Measurements from ENCODE around the gene PLA2G3. TPM values are rescaled to one million over a fixed set of nuclear protein-coding genes. Genes with fewer than 3 reads are reported as not detected.
"Not testable (repeated sequence)": the region's sequence is repeated elsewhere in the genome, so short reads cannot be mapped to it uniquely, and the experiment has no call there.

Gene PLA2G3
- total RNA-seq, 2 donors from 2014 or later, result not detected

DNA sequence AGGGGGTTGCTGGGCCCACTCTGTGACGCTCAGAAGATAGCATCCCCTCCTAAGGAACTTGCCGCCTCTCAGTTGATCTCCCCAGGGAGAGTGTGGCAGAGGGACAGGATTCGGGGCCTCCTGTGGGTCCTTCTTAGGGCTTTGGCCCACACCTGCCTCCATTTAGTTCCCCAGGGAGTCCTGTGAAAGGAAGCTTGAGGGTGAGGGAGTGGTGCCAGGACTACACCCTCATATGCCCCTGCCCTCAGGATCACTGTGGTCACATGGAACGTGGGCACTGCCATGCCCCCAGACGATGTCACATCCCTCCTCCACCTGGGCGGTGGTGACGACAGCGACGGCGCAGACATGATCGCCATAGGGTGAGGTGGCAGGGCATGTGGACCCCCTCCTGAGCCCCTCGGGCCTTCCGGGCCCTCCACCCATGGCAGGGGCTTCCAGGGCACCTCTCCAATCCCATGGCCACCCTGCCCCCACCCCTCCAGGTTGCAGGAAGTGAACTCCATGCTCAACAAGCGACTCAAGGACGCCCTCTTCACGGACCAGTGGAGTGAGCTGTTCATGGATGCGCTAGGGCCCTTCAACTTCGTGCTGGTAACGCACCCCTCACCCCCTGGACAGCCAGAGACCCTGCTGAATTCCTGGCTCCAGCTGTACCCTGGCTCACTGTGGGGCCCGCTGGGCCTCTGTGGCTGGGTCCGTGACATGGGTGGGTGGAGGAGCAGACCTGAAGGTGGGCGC lies 14.0 kb downstream of the PLA2G3 start:
- no peak for DNase-seq (ENCODE audit: low spot score)
- intact Hi-C loops (cut with DNase I), result loop anchor here in 1 of 2 donors (10.0 kb wide), 1 partner anchor 361 kb away; no protein-coding TSS in a partner anchor

DNA sequence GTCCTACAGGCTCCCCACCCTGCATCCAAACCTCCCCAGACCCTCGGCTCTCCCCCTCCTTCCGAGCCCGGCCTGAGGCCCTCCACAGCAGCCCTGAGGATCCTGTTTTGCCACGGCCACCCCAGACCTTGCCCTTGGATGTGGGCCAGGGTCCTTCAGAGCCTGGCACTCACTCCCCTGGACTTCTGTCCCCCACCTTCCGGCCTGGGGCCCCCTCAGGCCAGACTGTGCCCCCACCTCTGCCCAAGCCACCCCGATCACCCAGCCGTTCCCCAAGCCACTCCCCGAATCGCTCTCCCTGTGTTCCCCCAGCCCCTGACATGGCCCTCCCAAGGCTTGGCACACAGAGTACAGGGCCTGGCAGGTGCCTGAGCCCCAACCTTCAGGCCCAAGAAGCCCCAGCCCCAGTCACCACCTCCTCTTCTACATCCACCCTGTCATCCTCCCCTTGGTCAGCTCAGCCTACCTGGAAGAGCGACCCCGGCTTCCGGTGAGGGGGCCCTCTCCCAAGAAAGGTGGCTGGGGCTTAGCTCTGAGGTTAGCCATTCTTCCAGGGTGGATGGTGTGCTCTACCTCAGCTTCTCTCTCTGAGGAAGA lies 14.7 kb downstream of the PLA2G3 start:
- no peak for DNase-seq (ENCODE audit: low spot score)
- intact Hi-C loops (cut with DNase I), result loop anchor here in 1 of 2 donors (10.0 kb wide), 1 partner anchor 361 kb away; no protein-coding TSS in a partner anchor

DNA sequence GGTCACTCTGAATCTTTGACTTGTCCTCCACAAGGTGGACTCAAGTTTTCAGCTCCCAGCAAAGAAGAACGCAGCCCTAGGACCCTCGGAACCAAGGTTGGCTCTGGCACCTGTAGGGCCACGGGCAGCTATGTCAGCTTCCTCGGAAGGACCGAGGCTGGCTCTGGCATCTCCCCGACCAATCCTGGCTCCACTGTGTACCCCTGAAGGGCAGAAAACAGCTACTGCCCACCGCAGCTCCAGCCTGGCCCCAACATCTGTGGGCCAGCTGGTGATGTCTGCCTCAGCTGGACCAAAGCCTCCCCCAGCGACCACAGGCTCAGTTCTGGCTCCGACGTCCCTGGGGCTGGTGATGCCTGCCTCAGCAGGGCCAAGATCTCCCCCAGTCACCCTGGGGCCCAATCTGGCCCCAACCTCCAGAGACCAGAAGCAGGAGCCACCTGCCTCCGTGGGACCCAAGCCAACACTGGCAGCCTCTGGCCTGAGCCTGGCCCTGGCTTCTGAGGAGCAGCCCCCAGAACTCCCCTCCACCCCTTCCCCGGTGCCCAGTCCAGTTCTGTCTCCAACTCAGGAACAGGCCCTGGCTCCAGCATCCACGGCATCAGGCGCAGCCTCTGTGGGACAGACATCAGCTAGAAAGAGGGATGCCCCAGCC lies 15.4 kb downstream of the PLA2G3 start:
- no peak for DNase-seq (ENCODE audit: low spot score)
- intact Hi-C loops (cut with DNase I), result loop anchor here in 1 of 2 donors (10.0 kb wide), 1 partner anchor 360 kb away; no protein-coding TSS in a partner anchor

DNA sequence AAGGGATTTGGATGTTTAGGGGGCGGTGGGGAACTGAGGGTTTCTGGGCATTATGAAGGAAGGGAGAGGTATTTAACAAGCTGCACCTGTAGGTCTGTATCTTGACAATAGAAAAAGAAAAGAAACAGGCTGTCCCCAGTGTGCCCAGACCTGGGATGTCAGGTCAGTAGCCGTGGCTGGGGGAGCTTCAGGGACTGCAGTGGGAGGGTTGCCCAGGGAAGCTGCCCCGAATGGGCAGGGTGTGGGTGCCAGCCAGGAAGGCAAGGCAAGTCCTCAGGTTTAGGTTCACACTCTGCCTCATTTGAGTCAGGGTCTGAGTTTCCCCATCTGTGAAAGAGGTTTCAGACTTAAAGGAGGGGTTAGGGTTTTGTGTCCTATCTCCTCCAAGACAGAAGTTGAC lies 16.0 kb downstream of the PLA2G3 start:
- DNase-seq (ENCODE audit: low spot score), result no peak

DNA sequence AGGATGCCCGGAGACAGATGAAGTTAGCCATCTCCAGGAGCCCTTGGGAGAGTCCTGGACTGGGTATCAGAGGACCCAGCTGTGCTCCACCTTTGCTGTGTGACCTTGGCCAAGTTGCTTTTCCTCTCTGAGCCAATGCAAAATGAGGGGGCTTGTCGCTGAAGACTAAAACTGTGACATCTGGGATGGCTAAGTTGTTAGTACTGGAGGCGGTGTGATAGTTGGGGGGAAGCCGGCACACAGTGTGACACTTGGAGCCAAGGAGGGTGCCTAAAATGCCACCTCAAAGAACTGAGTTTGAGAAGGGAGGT lies 17.1 kb downstream of the PLA2G3 start:
- DNase-seq (ENCODE audit: low spot score), result no peak
- intact Hi-C loops (cut with DNase I), result loop anchor here in 1 of 2 donors (10.0 kb wide), 1 partner anchor 358 kb away; no protein-coding TSS in a partner anchor

More for the DNA sequence above, 16.0 kb downstream of the PLA2G3 start:
- intact Hi-C loops (cut with DNase I), result loop anchor here in 1 of 2 donors (10.0 kb wide), 1 partner anchor 359 kb away; no protein-coding TSS in a partner anchor

DNA sequence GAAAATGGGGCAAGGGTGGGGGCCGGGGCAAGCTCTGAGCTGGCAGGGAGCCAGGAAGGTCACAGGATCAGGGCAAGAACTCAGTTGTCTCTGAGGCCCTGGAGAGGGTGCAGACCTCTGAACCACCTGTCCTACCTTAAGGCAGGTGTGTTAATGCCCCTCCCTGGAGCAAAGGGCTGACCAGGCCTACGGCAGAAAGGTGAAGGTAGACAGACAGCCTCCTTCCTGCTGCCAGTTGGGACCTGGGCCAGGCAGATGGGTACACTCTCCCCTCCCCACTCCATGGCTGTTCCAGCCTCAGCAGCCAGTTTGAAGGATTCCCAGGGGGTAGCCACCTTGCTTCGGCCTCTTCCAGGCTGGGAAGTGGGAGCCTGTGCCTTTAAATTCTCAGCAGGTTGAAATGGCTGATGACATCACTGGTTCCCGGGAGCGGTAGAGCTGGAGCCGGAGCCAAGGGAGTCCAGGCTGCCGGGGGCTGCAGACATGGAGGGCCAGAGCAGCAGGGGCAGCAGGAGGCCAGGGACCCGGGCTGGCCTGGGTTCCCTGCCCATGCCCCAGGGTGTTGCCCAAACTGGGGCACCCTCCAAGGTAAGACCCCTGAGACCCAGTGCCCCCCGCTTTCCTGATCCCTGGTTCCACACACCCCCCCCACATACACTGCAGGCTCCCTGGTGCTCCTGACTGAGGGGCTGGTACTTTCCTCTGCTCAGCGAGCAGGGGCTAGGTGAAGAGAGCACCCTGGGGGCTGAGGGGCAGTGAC lies 17.6 kb downstream of the PLA2G3 start, which contains the start of gene INPP5J:
Gene INPP5J (plus strand): TSS at position 435 of the 760 bp plus-strand sequence. CDS start 49 bp downstream, at position 484.
- DNase-seq (ENCODE audit: low spot score), result peak; percentile 57
- intact Hi-C loops (cut with DNase I), result loop anchor here in 1 of 2 donors (10.0 kb wide), 1 partner anchor 358 kb away; no protein-coding TSS in a partner anchor

DNA sequence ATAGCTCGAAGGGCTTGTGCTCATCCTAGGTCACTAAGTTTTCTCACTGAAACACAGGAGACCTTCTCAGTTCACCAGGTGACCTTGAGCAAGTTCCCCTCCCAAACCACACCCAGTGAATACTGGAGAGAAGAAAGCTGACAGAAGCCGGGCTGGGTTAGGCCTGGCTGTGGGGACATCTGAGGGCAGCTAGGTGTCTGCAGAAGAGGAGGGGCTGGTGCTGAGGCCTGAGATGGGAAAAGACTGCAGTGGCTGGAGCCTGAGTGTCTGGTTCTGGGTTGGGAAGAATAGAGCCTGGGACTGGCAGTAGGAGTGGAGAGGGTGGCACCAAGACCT lies 18.1 kb downstream of the PLA2G3 start:
- intact Hi-C loops (cut with DNase I), result loop anchor here in 1 of 2 donors (10.0 kb wide), 1 partner anchor 357 kb away; no protein-coding TSS in a partner anchor
- no peak for DNase-seq (ENCODE audit: low spot score)

DNA sequence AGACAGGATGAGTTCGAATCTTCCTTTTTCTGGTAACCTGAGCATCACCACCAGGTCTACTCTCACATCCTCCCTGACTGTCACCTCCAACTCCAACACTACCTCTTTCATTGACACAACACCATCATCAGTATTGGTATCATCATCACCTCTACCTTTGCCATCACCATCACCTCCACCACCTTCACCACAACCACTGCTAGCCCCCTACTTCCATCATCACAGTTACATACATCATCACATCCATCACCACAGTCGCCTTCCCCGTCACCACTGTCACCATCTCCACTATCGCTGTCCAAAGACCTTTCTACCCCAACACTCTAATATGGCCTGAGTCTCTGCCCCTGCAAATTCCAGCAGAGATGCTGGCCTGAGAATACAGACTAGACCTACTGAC lies 18.9 kb downstream of the PLA2G3 start:
- DNase-seq (ENCODE audit: low spot score), result no peak
- intact Hi-C loops (cut with DNase I), result loop anchor here in 1 of 2 donors (10.0 kb wide), 1 partner anchor 357 kb away; no protein-coding TSS in a partner anchor

DNA sequence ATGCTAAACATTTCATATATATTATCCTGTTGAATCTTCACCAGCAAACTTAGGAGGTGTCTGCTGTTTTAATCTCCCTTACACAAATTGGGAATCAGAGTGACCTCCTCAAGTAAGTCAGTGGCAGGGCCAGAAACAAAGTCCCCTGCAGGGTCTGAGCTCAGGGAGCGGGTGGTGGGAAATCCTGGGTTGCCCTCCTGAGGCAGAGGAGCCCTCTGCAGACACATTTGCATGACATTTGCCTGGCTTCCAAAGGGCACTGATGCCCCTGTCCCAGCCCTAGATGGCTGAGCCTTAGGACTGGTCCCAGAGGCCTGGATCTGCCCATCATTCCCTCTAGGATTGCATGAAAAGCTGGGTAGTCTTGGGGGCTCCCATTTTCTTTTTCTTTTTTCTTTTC lies 19.7 kb downstream of the PLA2G3 start:
- intact Hi-C loops (cut with DNase I), result loop anchor here in 1 of 2 donors (10.0 kb wide), 1 partner anchor 356 kb away; no protein-coding TSS in a partner anchor
- no peak for DNase-seq (ENCODE audit: low spot score)

DNA sequence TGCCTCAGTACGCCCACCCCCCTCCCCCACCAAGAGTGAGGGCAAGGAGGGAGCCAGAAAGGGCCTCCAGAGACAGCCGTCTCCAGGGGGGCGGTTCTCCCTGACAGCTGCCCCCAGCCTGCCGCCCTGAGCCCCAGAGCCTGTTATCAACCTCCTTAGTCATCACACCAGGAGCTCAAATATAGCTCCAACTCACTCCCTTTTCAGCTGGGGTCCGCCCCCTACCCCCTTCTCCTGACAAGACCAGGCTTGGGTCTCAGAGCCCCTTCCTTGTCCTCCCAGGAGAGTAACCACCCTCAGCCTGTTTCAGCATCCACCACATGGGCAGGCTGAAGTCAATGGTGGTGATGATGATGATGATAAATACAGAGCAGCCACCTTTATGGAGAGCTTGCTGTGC lies 20.1 kb downstream of the PLA2G3 start:
- DNase-seq (ENCODE audit: low spot score), result no peak
- intact Hi-C loops (cut with DNase I), result loop anchor here in 1 of 2 donors (10.0 kb wide), 1 partner anchor 355 kb away; no protein-coding TSS in a partner anchor

DNA sequence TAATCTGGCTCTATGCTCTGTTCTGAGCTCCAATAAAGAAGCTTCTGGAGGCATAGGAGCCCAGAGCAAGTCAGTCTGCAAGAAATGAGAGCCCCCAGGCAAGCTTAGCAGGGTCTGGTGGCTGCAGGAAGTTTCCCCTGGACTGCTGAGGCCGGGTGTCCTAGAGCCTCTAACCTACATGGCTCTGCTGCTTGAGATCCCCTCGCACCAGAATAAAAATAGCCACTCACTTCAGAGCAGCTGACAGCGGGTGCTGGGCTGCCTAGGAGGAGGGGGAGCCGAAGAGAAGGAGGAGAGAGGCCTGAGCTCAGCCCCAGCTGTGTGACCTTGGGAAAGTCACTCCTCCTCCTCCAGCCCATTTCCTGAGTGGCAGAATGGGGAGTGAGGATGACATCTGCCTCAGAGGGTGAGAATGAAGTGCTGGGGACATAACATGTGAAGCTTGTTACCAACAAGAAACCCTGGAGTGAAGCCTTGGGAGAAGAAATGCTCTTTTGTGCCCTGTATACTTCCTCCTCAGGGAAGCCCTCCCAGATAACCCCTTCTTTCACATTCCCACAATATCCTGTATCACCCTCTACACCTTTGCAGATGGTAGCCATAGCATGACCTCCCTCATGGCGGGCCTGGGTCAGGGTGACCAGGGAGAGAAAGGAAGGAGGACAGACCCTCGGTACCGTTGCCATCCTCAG lies 21.1 kb downstream of the PLA2G3 start:
- no peak for DNase-seq (ENCODE audit: low spot score)
- intact Hi-C loops (cut with DNase I), result no loop called here

DNA sequence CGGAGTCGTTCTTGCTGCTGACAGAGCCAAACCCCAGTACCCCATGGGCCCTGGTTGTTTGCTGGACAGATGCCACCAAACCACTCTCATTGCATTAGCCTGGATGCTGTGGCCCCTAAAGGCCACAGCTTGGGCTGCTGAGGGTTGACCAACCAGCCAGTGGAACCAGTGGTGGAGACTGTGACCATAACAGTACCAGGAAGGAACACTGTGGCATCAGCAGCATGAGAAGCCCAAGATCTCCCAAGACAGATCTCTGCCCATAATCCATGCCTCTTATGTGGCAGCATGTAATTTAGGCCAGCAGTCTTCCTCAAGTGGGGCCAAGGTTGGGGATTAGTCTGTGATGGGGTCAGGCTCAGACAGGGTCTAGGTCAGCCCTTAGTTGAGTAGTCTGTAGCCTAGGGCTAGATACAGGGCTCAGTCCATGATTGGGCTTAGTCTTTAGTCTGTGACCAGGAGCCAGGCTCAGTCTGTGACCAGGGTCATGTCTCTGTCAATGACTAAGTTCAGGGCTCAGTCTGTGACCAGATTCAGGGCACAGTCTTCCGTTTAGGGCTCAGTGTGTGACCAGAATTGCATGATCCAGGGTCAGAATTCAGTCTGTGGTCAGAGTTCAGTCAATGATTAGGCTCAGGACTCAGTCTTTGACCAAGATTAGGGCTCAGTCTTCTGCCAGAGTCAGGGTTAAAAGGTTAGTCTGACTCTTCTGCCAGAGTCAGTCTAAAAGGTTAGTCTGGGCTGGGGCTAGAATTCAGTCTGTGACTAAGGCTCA lies 22.1 kb downstream of the PLA2G3 start:
- no peak for DNase-seq (ENCODE audit: low spot score)
- intact Hi-C loops (cut with DNase I), result no loop called here

DNA sequence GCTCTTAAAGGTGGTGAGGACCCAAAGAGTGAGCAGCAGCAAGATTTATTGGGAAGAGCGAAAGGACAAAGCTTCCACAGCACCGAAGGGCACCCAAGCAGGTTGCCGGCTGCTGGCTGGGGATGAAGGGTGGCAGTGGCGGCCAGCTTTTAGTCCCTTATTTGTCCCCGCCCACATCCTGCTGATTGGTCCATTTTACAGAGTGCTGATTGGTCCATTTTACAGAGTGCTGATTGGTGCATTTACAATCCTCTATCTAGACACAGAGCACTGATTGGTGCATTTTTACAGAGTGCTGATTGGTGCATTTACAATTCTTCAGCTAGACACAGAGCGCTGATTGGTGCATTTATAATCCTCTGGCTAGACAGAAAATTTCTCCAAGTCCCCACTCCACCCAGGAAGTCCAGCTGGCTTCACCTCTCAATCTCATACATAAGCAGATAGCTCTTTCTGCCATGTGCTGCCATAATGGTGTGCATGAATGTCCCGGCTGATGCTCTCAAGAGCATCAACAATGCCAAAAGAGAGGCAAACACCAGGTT lies 27.7 kb downstream of the PLA2G3 start:
- intact Hi-C loops (cut with DNase I), result loop anchor here in 1 of 2 donors (5.0 kb wide), 1 partner anchor 35 kb away; no protein-coding TSS in a partner anchor
- not testable (repeated sequence) for DNase-seq (ENCODE audit: low spot score)

DNA sequence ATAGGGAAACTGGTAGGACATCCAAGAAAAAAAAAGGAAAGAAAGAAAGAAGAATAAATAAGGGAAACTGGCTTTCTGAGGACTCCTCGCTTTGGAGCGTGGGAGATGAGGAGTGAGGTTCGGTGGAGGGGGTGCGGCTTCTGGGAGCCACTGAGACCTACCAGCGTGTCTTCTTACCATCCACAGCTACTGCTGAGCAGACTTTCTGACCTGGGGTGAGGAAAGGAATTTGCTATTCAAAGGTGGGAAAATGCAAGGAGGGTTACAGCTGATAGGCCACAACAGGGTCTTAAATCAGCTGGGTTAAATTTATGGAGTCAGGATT lies 32.5 kb downstream of the PLA2G3 start:
- DNase-seq (ENCODE audit: low spot score), result no peak
- intact Hi-C loops (cut with DNase I), result loop anchor here in 1 of 2 donors (5.0 kb wide), 1 partner anchor 164 kb away; no protein-coding TSS in a partner anchor

DNA sequence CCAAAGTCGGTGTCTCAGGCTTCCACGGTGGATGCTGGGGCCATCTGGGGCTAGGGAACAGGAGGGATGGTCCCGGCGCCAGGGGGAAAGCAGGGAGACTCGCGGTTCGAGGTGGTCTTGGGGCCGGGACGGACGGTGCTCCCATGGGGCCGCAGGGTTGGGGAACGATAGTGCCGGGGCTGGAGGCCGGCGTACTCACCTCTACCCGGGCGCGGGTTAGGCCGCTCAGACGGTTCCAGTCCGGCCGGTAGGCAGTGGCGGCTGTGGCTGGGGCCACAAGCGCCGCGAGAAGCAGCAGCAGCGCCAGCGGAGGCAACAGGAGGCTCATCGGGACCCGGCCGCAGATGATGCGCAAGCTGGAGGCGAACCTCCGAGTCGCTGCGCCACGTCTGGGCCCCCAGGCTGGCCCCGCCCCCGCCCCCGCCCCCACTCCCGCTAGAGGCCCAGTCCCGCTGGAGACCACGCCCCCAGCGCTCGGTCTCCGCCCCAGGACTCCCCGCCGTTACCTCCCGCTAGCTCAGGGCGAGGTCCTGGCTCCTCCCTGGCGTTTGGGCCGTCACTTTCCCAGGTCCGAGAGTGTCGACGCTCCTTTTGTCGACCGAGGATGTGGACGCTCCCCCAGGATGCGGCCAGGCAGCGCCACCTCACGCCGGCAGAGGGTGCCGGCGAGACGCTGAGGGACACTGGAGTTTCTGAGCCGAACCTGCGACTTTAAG lies 33.0 kb downstream of the PLA2G3 start, which contains the start of gene SELENOM:
Gene SELENOM (minus strand): TSS at position 391 of the 716 bp plus-strand sequence. CDS start 63 bp downstream, at position 328.
- intact Hi-C loops (cut with DNase I), result loop anchor here in 1 of 2 donors (5.0 kb wide), 1 partner anchor 165 kb away; no protein-coding TSS in a partner anchor
- DNase-seq (ENCODE audit: low spot score), result peak; percentile 99

DNA sequence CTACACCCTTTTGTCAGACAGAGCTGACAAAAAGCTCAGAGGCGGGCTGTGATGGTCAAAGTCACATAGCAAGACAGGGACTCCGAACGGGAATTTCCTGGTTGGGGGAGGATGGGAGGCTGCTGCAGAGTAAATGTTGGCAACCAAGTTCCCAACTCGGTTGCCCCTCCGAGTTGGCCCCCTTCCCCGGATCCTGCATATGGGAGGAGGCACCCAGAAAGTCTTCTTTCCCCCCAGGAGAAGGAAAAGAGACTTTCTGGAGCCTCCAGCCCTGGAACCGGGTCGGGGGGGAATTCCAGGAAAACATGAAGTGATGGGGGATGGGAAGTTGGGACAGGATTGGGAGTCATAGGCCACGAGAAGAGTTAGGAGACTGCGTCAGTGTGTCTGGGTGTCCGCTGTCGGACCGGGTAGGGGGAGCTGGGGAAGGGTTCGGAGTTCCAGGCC lies 33.6 kb downstream of the PLA2G3 start:
- intact Hi-C loops (cut with DNase I), result loop anchor here in 1 of 2 donors (5.0 kb wide), 1 partner anchor 166 kb away; no protein-coding TSS in a partner anchor
- DNase-seq (ENCODE audit: low spot score), result no peak

Data from posterior vena cava (tissue), 2 donors.